GM23338 (cell line): ENCODE measurements around the gene KRTAP5-3. TPM values are rescaled to one million over a fixed set of nuclear protein-coding genes. Genes with fewer than 3 reads are reported as not detected.

Experiments
- ATAC-seq: fragments of 200-7000 bp; cut with Tn5 transposase; 3 replicates; pipeline ENCODE4 v1.9.1; 2020
- DNase-seq: peaks from one replicate; pipeline ENCODE4 v3.0.0-alpha.2; 2015; ENCODE audit warnings: low spot score
- H2AFZ ChIP-seq: fragments of 200-600 bp; sonication (generic); 2 replicates; pipeline ENCODE4 v1.8.0; 2016; ENCODE audit warnings: antibody characterized with exemption, mild to moderate bottlenecking, moderate library complexity
- H3F3A ChIP-seq: fragments of 200-600 bp; sonication (generic); replicated peaks from 2 replicates; pipeline ENCODE4 v1.8.0; 2017; ENCODE audit warnings: antibody characterized with exemption, mixed run types, low read depth
- H3K27ac ChIP-seq: fragments of 200-600 bp; sonication (generic); 2 replicates; pipeline ENCODE4 v1.6.1; 2016; ENCODE audit warnings: low read depth
- H3K27me3 ChIP-seq: fragments of 200-600 bp; sonication (generic); 2 replicates; pipeline ENCODE4 v1.8.0; 2016; ENCODE audit warnings: mild to moderate bottlenecking, mixed run types, moderate library complexity; ENCODE audit not compliant: insufficient read depth
- H3K36me3 ChIP-seq: fragments of 200-600 bp; sonication (generic); 2 replicates; pipeline ENCODE4 v1.8.0; 2016; ENCODE audit warnings: mild to moderate bottlenecking; ENCODE audit not compliant: insufficient read depth
- H3K4me1 ChIP-seq: fragments of 200-600 bp; sonication (generic); 2 replicates; pipeline ENCODE4 v1.8.0; 2016; ENCODE audit warnings: mild to moderate bottlenecking, moderate library complexity; ENCODE audit not compliant: insufficient read depth
- H3K4me2 ChIP-seq: fragments of 200-600 bp; sonication (generic); 2 replicates; pipeline ENCODE4 v1.7.1; 2017; ENCODE audit warnings: mixed run types
- H3K4me3 ChIP-seq: fragments of 200-600 bp; sonication (generic); 2 replicates; pipeline ENCODE4 v1.6.1; 2016; ENCODE audit warnings: mixed run types
- H3K79me2 ChIP-seq: fragments of 200-600 bp; sonication (generic); replicated peaks from 2 replicates; pipeline ENCODE4 v1.8.0; 2017; ENCODE audit warnings: mild to moderate bottlenecking; ENCODE audit not compliant: insufficient read depth
- H3K9me2 ChIP-seq: fragments of 200-600 bp; sonication (generic); 2 replicates; pipeline ENCODE4 v1.8.0; 2017; ENCODE audit not compliant: insufficient read depth
- H4K20me1 ChIP-seq: fragments of 200-600 bp; sonication (generic); replicated peaks from 2 replicates; pipeline ENCODE4 v1.8.0; 2017; ENCODE audit warnings: mild to moderate bottlenecking; ENCODE audit not compliant: insufficient read depth
- H3K27ac Mint-ChIP-seq: 2 replicates; pipeline ENCODE4 v1.8.0; 2020; ENCODE audit warnings: inconsistent platforms, mild to moderate bottlenecking, moderate library complexity, mixed read lengths
- H3K27me3 Mint-ChIP-seq: 3 replicates; pipeline ENCODE4 v1.8.0; 2022; ENCODE audit warnings: low read depth, mild to moderate bottlenecking, moderate library complexity, mixed read lengths, inconsistent platforms; ENCODE audit not compliant: insufficient read depth, poor library complexity
- H3K36me3 Mint-ChIP-seq: 3 replicates; pipeline ENCODE4 v1.8.0; 2021; ENCODE audit warnings: low read depth, mild to moderate bottlenecking, inconsistent platforms, moderate library complexity, mixed read lengths
- H3K4me1 Mint-ChIP-seq: 3 replicates; pipeline ENCODE4 v1.8.0; 2020; ENCODE audit warnings: mild to moderate bottlenecking, inconsistent platforms, mixed read lengths
- H3K4me3 Mint-ChIP-seq: 3 replicates; pipeline ENCODE4 v1.8.0; 2021; ENCODE audit warnings: moderate library complexity, mild to moderate bottlenecking, inconsistent platforms, mixed read lengths
- H3K9me3 Mint-ChIP-seq: 3 replicates; pipeline ENCODE4 v1.8.0; 2020; ENCODE audit warnings: moderate library complexity, mild to moderate bottlenecking, inconsistent platforms, mixed read lengths
- CREB1 ChIP-seq: fragments of 250-450 bp; sonication (Bioruptor Pico); IDR thresholded peaks from 2 replicates; pipeline ENCODE4 v1.5.0; 2020; ENCODE audit warnings: low read depth, mild to moderate bottlenecking, moderate library complexity
- CTCF ChIP-seq, 2 experiments: fragments of 200-600 bp in 1 of 2; sonication (generic) in 1 of 2; conservative IDR thresholded peaks; 2 replicates each; pipeline versions ENCODE4 v1.5.1 to v1.6.1; 2016 to 2017; ENCODE audit warnings: antibody characterized with exemption in 2 of 2, low read depth in 2 of 2, mild to moderate bottlenecking in 2 of 2, moderate library complexity in 1 of 2
- ETS1 ChIP-seq: IDR thresholded peaks from 2 replicates; pipeline ENCODE4 v1.6.1; 2016; ENCODE audit warnings: antibody characterized with exemption
- EZH2 ChIP-seq: fragments of 200-600 bp; sonication (generic); IDR thresholded peaks from one replicate; pipeline ENCODE4 v1.8.0; 2017; ENCODE audit warnings: antibody characterized with exemption, mild to moderate bottlenecking, low read depth; ENCODE audit not compliant: unreplicated experiment
- EZH2phosphoT487 ChIP-seq: fragments of 200-600 bp; sonication (generic); IDR thresholded peaks from one replicate; pipeline ENCODE4 v1.8.1; 2018; ENCODE audit warnings: antibody characterized with exemption; ENCODE audit not compliant: unreplicated experiment
- JUNB ChIP-seq: IDR thresholded peaks from one replicate; pipeline ENCODE4 v1.6.1; 2016; ENCODE audit warnings: antibody characterized with exemption; ENCODE audit not compliant: unreplicated experiment
- NANOG ChIP-seq: IDR thresholded peaks from 2 replicates; pipeline ENCODE4 v1.6.1; 2016; ENCODE audit warnings: antibody characterized with exemption, borderline replicate concordance
- POLR2AphosphoS5 ChIP-seq: IDR thresholded peaks from 2 replicates; pipeline ENCODE4 v1.6.1; 2016; ENCODE audit warnings: antibody characterized with exemption, low read depth
- REST ChIP-seq: IDR thresholded peaks from one replicate; pipeline ENCODE4 v1.6.1; 2018; ENCODE audit warnings: antibody characterized with exemption; ENCODE audit not compliant: unreplicated experiment
- STAT1 ChIP-seq: IDR thresholded peaks from one replicate; pipeline ENCODE4 v1.6.1; 2016; ENCODE audit warnings: antibody characterized with exemption; ENCODE audit not compliant: unreplicated experiment
- ZNF114 ChIP-seq: fragments of 250-450 bp; sonication (Bioruptor Pico); IDR thresholded peaks from 2 replicates; pipeline ENCODE4 v1.5.0; 2020; ENCODE audit warnings: mild to moderate bottlenecking, moderate library complexity
- ZNF331 ChIP-seq: fragments of 250-450 bp; sonication (Bioruptor Pico); IDR thresholded peaks from 2 replicates; pipeline ENCODE4 v1.5.0; 2020; ENCODE audit warnings: low read depth, mild to moderate bottlenecking, moderate library complexity
- ZNF462 ChIP-seq: fragments of 250-450 bp; sonication (Bioruptor Pico); IDR thresholded peaks from 2 replicates; pipeline ENCODE4 v1.5.0; 2020; ENCODE audit warnings: mild to moderate bottlenecking, moderate library complexity
- polyA plus RNA-seq: library from polyadenylated mRNA; unstranded; fragments of >200 nt; fragmentation: Nextera tagmentation; extraction: Ambion mirVana; gene quantifications from 2 replicates; pipeline ENCODE4 v1.2.1, GENCODE V29; 2016
- total RNA-seq: library from RNA; depleted of rRNA; stranded (reverse); fragments of >200 nt; shearing (Covaris generic); gene quantifications from 2 replicates; pipeline ENCODE4 v1.2.3, GENCODE V29; 2014

Gene KRTAP5-3
- total and polyA plus RNA-seq, 2 experiments from 2014 or later = not detected

- ATAC-seq = no peak
Observed at GRCh38 chr11:1637628-1638027, 29.4 kb upstream of the KRTAP5-3 start.

More at GRCh38 chr11:1637628-1638027, 29.4 kb upstream of the KRTAP5-3 start:
- Histone ChIP-seq H3K27ac (no peak overlapping the region), H3K4me1 (0 out of 2 replicates have a peak, but pooled peaks cover 2% of the 10 kb centered on the region), H3K27me3 (no peaks in the 10 kb centered on the region), H4K20me1 (no peaks in the 10 kb centered on the region), H3K36me3 (no peaks in the 10 kb centered on the region), H3F3A (no peaks in the 10 kb centered on the region), H2AFZ (no peak overlapping the region), H3K4me3 (no peak overlapping the region), H3K9me2 (no peaks in the 10 kb centered on the region), H3K4me2 (no peak overlapping the region), H3K79me2 (no peaks in the 10 kb centered on the region)
- no peak for DNase-seq
- TF ChIP-seq ZNF462 (CRISPR knock-in tag) (no peak), POLR2AphosphoS5 (no peak), ZNF114 (no peak), ETS1 (no peak), CREB1 (no peak), CTCF (conservative IDR thresholded peaks at IDR 0.05; ENCODE audit: low read depth in 2 of 2) (no peak), REST (no peak), NANOG (no peak), EZH2phosphoT487 (no peak), ZNF331 (CRISPR knock-in tag) (no peak), JUNB (no peak), STAT1 (no peak), EZH2 (no peak)
- no peaks in the 10 kb centered on the region for H3K9me3 Mint-ChIP-seq
- peaks cover 5% of the 10 kb centered on the region for H3K4me1 Mint-ChIP-seq
- no peak overlapping the region for H3K4me3 Mint-ChIP-seq
- peaks cover 13% of the 10 kb centered on the region for H3K27me3 Mint-ChIP-seq
- H3K36me3 Mint-ChIP-seq = no peaks in the 10 kb centered on the region
- H3K27ac Mint-ChIP-seq = no peak overlapping the region
